Vagina (tissue), 2 donors: ENCODE data around the gene FHIT.

ENCODE experiments used
- POLR2A ChIP-seq, 2 donors: fragments of 450-650 bp; IDR thresholded peaks; one replicate each; pipeline ENCODE4 v1.6.1; 2017; ENCODE audit warnings: antibody characterized with exemption in 2 of 2, mild to moderate bottlenecking in 2 of 2, moderate library complexity in 2 of 2
- POLR2AphosphoS5 ChIP-seq, 2 donors: sonication (generic); formaldehyde crosslinking; IDR thresholded peaks; one replicate each; pipeline ENCODE4 v1.9.0; 2017; ENCODE audit warnings: antibody characterized with exemption in 2 of 2, mild to moderate bottlenecking in 2 of 2, low read depth in 1 of 2; ENCODE audit not compliant: insufficient read depth in 1 of 2
- TF ChIP-seq, protein P1 (sequence below), 3 experiments: fragments of 450-650 bp in 2 of 3; fragments of 200-600 bp in 1 of 3; sonication (generic) in 1 of 3; IDR thresholded peaks; one replicate each; pipeline ENCODE4 v1.5.1; 2017 to 2019; ENCODE audit warnings: antibody characterized with exemption in 3 of 3, mild to moderate bottlenecking in 2 of 3, moderate library complexity in 2 of 3

DNA sequence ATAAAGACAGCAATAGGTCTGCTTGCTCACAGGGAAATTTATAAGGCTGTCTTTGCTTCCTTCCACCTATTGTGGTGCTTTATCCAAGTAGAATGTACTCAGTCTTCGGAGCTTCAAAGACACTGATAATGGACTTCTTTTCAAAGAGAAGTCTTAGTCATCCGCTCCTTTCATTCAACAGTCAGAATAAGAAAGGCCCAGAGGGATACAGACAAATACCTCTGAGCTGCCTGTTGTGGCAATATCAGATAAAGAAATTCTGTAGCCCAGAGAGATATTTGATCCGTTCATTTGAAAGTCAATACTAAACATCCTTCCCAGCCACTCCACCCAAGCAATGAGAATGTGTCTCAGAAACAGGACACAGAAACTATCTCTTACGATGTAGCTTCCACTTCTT, 110.0 kb downstream of the FHIT start:
- TF ChIP-seq, protein P1, sequence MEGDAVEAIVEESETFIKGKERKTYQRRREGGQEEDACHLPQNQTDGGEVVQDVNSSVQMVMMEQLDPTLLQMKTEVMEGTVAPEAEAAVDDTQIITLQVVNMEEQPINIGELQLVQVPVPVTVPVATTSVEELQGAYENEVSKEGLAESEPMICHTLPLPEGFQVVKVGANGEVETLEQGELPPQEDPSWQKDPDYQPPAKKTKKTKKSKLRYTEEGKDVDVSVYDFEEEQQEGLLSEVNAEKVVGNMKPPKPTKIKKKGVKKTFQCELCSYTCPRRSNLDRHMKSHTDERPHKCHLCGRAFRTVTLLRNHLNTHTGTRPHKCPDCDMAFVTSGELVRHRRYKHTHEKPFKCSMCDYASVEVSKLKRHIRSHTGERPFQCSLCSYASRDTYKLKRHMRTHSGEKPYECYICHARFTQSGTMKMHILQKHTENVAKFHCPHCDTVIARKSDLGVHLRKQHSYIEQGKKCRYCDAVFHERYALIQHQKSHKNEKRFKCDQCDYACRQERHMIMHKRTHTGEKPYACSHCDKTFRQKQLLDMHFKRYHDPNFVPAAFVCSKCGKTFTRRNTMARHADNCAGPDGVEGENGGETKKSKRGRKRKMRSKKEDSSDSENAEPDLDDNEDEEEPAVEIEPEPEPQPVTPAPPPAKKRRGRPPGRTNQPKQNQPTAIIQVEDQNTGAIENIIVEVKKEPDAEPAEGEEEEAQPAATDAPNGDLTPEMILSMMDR (IDR thresholded peaks at IDR 0.05), result no peak
- TF ChIP-seq POLR2AphosphoS5 (IDR thresholded peaks at IDR 0.05; ENCODE audit: insufficient read depth in 1 of 2, low read depth in 1 of 2), result no peak
- TF ChIP-seq POLR2A (IDR thresholded peaks at IDR 0.05), result no peak
